Activated CD8-positive, alpha-beta memory T cell treated with anti-CD3 and anti-CD28 coated beads, Interleukin-2, amount 10 ng/mL, durations not matched to agents 7 days and 5 days (primary cell): ENCODE results near the gene MAT2A. TPM values are rescaled to one million over a fixed set of nuclear protein-coding genes. Genes with fewer than 3 reads are reported as not detected.

Source experiments
- ATAC-seq: fragments of 150-1000 bp; cut with Tn5 transposase; one replicate; pipeline ENCODE4 v1.10.0; 2021; ENCODE audit warnings: moderate library complexity
- CTCF ChIA-PET: fragments of 350-600 bp; sonication (Branson Sonifier 250); formaldehyde crosslinking; loops from one replicate; lab custom pipeline; 2021; ENCODE audit warnings: antibody characterized with exemption; lab: Charles Lee
- DNase-seq: peaks from one replicate; pipeline ENCODE4 v3.0.0-alpha.2; 2020
- H3K27ac Mint-ChIP-seq: one replicate; pipeline ENCODE4 v1.8.0; 2021; ENCODE audit warnings: mild to moderate bottlenecking, mixed read lengths
- H3K27me3 Mint-ChIP-seq: one replicate; pipeline ENCODE4 v1.8.0; 2021; ENCODE audit warnings: mixed read lengths
- H3K36me3 Mint-ChIP-seq: one replicate; pipeline ENCODE4 v1.8.0; 2021; ENCODE audit warnings: mild to moderate bottlenecking, mixed read lengths
- H3K4me1 Mint-ChIP-seq: one replicate; pipeline ENCODE4 v1.8.0; 2021; ENCODE audit warnings: mixed read lengths
- H3K4me3 Mint-ChIP-seq: one replicate; pipeline ENCODE4 v1.8.0; 2021; ENCODE audit warnings: mild to moderate bottlenecking, moderate library complexity, mixed read lengths
- H3K9me3 Mint-ChIP-seq: one replicate; pipeline ENCODE4 v1.8.0; 2022; ENCODE audit warnings: low read depth, mixed read lengths
- total RNA-seq, 2 experiments: library from RNA; stranded (reverse); gene quantifications; one replicate each; pipeline ENCODE4 v1.2.3, GENCODE V29; 2021

The MAT2A gene
- total RNA-seq, 2 experiments from 2014 or later: 271 to 336 TPM

- CTCF ChIA-PET: interaction anchor here (0.6 to 1.1 kb wide), 2 partner anchors 27 to 205 kb away, joined by 3 read pairs; no protein-coding TSS in a partner anchor
Observed at GRCh38 chr2:85579266-85579935, 40.4 kb downstream of the MAT2A start.

GRCh38 chr2:85580206-85580605 is 41.2 kb downstream of the MAT2A start:
- Mint-ChIP-seq H3K27ac (no peak overlapping the region), H3K4me3 (no peak overlapping the region), H3K36me3 (peaks cover 25% of the 10 kb centered on the region), H3K9me3 (no peaks in the 10 kb centered on the region), H3K4me1 (peaks cover 35% of the 10 kb centered on the region), H3K27me3 (no peaks in the 10 kb centered on the region)
- DNase-seq: no peak
- no peak for ATAC-seq
- CTCF ChIA-PET: interaction anchor here (1.1 kb wide), 1 partner anchor 28 kb away, joined by 3 read pairs; no protein-coding TSS in a partner anchor

More at GRCh38 chr2:85579266-85579935, 40.4 kb downstream of the MAT2A start:
- H3K27me3 Mint-ChIP-seq: no peaks in the 10 kb centered on the region
- no peak overlapping the region for H3K27ac Mint-ChIP-seq
- peaks cover 30% of the 10 kb centered on the region for H3K4me1 Mint-ChIP-seq
- no peaks in the 10 kb centered on the region for H3K9me3 Mint-ChIP-seq
- no peak for DNase-seq
- H3K36me3 Mint-ChIP-seq: peaks cover 25% of the 10 kb centered on the region
- ATAC-seq: no peak
- peak overlapping the region; percentile 98 for H3K4me3 Mint-ChIP-seq

- no peaks in the 10 kb centered on the region for H3K27me3 Mint-ChIP-seq
- no peak for ATAC-seq
- H3K36me3 Mint-ChIP-seq: peaks cover 25% of the 10 kb centered on the region
- H3K27ac Mint-ChIP-seq: peak overlapping the region; percentile 51
- H3K4me3 Mint-ChIP-seq: no peak overlapping the region
- peaks cover 45% of the 10 kb centered on the region for H3K4me1 Mint-ChIP-seq
- no peak for DNase-seq
- CTCF ChIA-PET: interaction anchor here (1.3 to 1.7 kb wide), 2 partner anchors 8 to 24 kb away, joined by 3 read pairs; no protein-coding TSS in a partner anchor
- H3K9me3 Mint-ChIP-seq: no peaks in the 10 kb centered on the region
Observed at GRCh38 chr2:85582492-85582891, 43.5 kb downstream of the MAT2A start.

GRCh38 chr2:85583667-85584353 is 44.8 kb downstream of the MAT2A start:
- DNase-seq (peak; percentile 69), ATAC-seq (peak; percentile 37)
- Mint-ChIP-seq H3K27me3 (no peaks in the 10 kb centered on the region), H3K36me3 (peaks cover 24% of the 10 kb centered on the region), H3K4me1 (peaks cover 48% of the 10 kb centered on the region), H3K9me3 (no peaks in the 10 kb centered on the region), H3K4me3 (peak overlapping the region; percentile 89), H3K27ac (peak overlapping the region; percentile 89)
- CTCF ChIA-PET: interaction anchor here (1.0 to 1.7 kb wide), 5 partner anchors 9 to 53 kb away, joined by 3 to 5 read pairs (median 3); no protein-coding TSS in a partner anchor

- Mint-ChIP-seq H3K27me3 (no peaks in the 10 kb centered on the region), H3K36me3 (peaks cover 23% of the 10 kb centered on the region), H3K4me1 (peaks cover 43% of the 10 kb centered on the region), H3K27ac (peak within 1 kb of the TSS; percentile 93), H3K9me3 (no peaks in the 10 kb centered on the region), H3K4me3 (peak within 1 kb of the TSS; percentile 89)
- CTCF ChIA-PET: interaction anchor here (1.1 to 1.7 kb wide), 4 partner anchors 10 to 52 kb away, joined by 3 to 5 read pairs (median 4); partner anchors contain the start of gene RNF181
- DNase-seq: no peak
- peak; percentile 69 for ATAC-seq
Observed at GRCh38 chr2:85584354-85584856, 45.4 kb downstream of the MAT2A start, which contains the start of gene VAMP5. Gene VAMP5, plus strand, starts transcription at chr2:85584431. Its CDS starts 60 bp downstream, at chr2:85584491.

- ATAC-seq: peak; percentile 64
- CTCF ChIA-PET: interaction anchor here (0.7 to 1.7 kb wide), 3 partner anchors 10 to 33 kb away, joined by 3 to 5 read pairs (median 4); partner anchors contain the start of gene RNF181
- peak overlapping the region; percentile 89 for H3K4me3 Mint-ChIP-seq
- no peaks in the 10 kb centered on the region for H3K27me3 Mint-ChIP-seq
- no peaks in the 10 kb centered on the region for H3K9me3 Mint-ChIP-seq
- H3K27ac Mint-ChIP-seq: peak overlapping the region; percentile 93
- peaks cover 44% of the 10 kb centered on the region for H3K4me1 Mint-ChIP-seq
- DNase-seq: peak; percentile 56
- peaks cover 21% of the 10 kb centered on the region for H3K36me3 Mint-ChIP-seq
Observed at GRCh38 chr2:85584857-85585780, 46.2 kb downstream of the MAT2A start.

GRCh38 chr2:85585781-85586105 is 46.8 kb downstream of the MAT2A start:
- CTCF ChIA-PET: interaction anchor here (0.7 to 1.1 kb wide), 2 partner anchors 10 to 20 kb away, joined by 3 to 4 read pairs; partner anchors contain the start of gene RNF181
- Mint-ChIP-seq H3K4me1 (peaks cover 43% of the 10 kb centered on the region), H3K9me3 (no peaks in the 10 kb centered on the region), H3K27me3 (no peaks in the 10 kb centered on the region), H3K27ac (peak overlapping the region; percentile 93), H3K4me3 (peak overlapping the region; percentile 89), H3K36me3 (peaks cover 18% of the 10 kb centered on the region)
- no peak for ATAC-seq
- no peak for DNase-seq

GRCh38 chr2:85588236-85588635 is 49.3 kb downstream of the MAT2A start:
- Mint-ChIP-seq H3K4me1 (peaks cover 42% of the 10 kb centered on the region), H3K4me3 (no peak overlapping the region), H3K27ac (no peak overlapping the region), H3K9me3 (no peaks in the 10 kb centered on the region), H3K27me3 (no peaks in the 10 kb centered on the region), H3K36me3 (peaks cover 4% of the 10 kb centered on the region)
- DNase-seq (no peak), ATAC-seq (no peak)
- CTCF ChIA-PET: no interaction called here

GRCh38 chr2:85588645-85589044 is 49.7 kb downstream of the MAT2A start:
- no peaks in the 10 kb centered on the region for H3K9me3 Mint-ChIP-seq
- ATAC-seq (no peak), DNase-seq (no peak)
- H3K36me3 Mint-ChIP-seq: peaks cover 4% of the 10 kb centered on the region
- H3K4me3 Mint-ChIP-seq: no peak overlapping the region
- H3K4me1 Mint-ChIP-seq: peaks cover 37% of the 10 kb centered on the region
- H3K27ac Mint-ChIP-seq: no peak overlapping the region
- CTCF ChIA-PET: no interaction called here
- no peaks in the 10 kb centered on the region for H3K27me3 Mint-ChIP-seq

- DNase-seq: no peak
- CTCF ChIA-PET: no interaction called here
- H3K4me3 Mint-ChIP-seq: no peak overlapping the region
- ATAC-seq: no peak
- H3K27me3 Mint-ChIP-seq: no peaks in the 10 kb centered on the region
- H3K27ac Mint-ChIP-seq: no peak overlapping the region
- H3K9me3 Mint-ChIP-seq: no peaks in the 10 kb centered on the region
- peaks cover 1% of the 10 kb centered on the region for H3K36me3 Mint-ChIP-seq
- peaks cover 37% of the 10 kb centered on the region for H3K4me1 Mint-ChIP-seq
Observed at GRCh38 chr2:85589181-85589580, 50.2 kb downstream of the MAT2A start.

GRCh38 chr2:85589982-85590791 is 51.2 kb downstream of the MAT2A start:
- Mint-ChIP-seq H3K36me3 (peaks cover 1% of the 10 kb centered on the region), H3K9me3 (no peaks in the 10 kb centered on the region), H3K27me3 (no peaks in the 10 kb centered on the region), H3K4me3 (no peak overlapping the region), H3K4me1 (peaks cover 40% of the 10 kb centered on the region), H3K27ac (no peak overlapping the region)
- CTCF ChIA-PET: no interaction called here
- no peak for DNase-seq
- no peak for ATAC-seq

- Mint-ChIP-seq H3K36me3 (peaks cover 1% of the 10 kb centered on the region), H3K4me1 (peaks cover 33% of the 10 kb centered on the region), H3K4me3 (no peak overlapping the region), H3K9me3 (no peaks in the 10 kb centered on the region), H3K27ac (no peak overlapping the region), H3K27me3 (no peaks in the 10 kb centered on the region)
- DNase-seq: no peak
- no peak for ATAC-seq
- CTCF ChIA-PET: no interaction called here
Observed at GRCh38 chr2:85590950-85591349, 52.0 kb downstream of the MAT2A start.
